ENCODE data around the gene CDK5RAP1. TPM values are rescaled to one million over a fixed set of nuclear protein-coding genes. Genes with fewer than 3 reads are reported as not detected.

The CDK5RAP1 gene
- total and polyA plus RNA-seq, 2 of the 4 experiments (the other 2 are of a cell fraction): 23.9 to 28.1 TPM

GRCh38 chr20:33317424-33318095 lies 83.8 kb downstream of the CDK5RAP1 start:
- no peak overlapping the region for H4K5ac ChIP-seq (ENCODE audit: low read depth, low read length)
- no peaks in the 10 kb centered on the region for H3K36me3 ChIP-seq (ENCODE audit: control insufficient read depth, insufficient read depth, low read length)
- peaks cover 41% of the 10 kb centered on the region for H3K27me3 ChIP-seq (ENCODE audit: control insufficient read depth, insufficient read depth, low read length)
- no peak overlapping the region for H2BK15ac ChIP-seq (ENCODE audit: low read depth, low read length)
- no peak overlapping the region for H3K4me3 ChIP-seq (ENCODE audit: insufficient read depth, low read depth, low read length)
- no peaks in the 10 kb centered on the region for H3K9me3 ChIP-seq (ENCODE audit: control insufficient read depth, insufficient read depth, low read length)
- no peak overlapping the region for H3K4ac ChIP-seq (ENCODE audit: low read depth, low read length)
- H2AFZ ChIP-seq (replicated peaks; ENCODE audit: low read length, poor library complexity): no peak overlapping the region
- H4K8ac ChIP-seq (ENCODE audit: low read depth in 2 of 2, low read length in 2 of 2): no peak overlapping the region
- H2AK9ac ChIP-seq (replicated peaks; ENCODE audit: low read depth, low read length, poor library complexity): no peak overlapping the region
- H2BK5ac ChIP-seq (ENCODE audit: low read depth, low read length, poor library complexity, severe bottlenecking): no peak overlapping the region
- H4K91ac ChIP-seq (ENCODE audit: insufficient read depth, low read depth, low read length): no peak overlapping the region
- ChIA-PET POLR2A (ENCODE audit: unreplicated experiment) (no interaction called here), CTCF (no interaction called here)
- no peak overlapping the region for H3K4me2 ChIP-seq (ENCODE audit: low read depth, low read length)
- H3K4me1 ChIP-seq (ENCODE audit: control insufficient read depth, insufficient read depth, low read length): no peaks in the 10 kb centered on the region
- no peak overlapping the region for H2AK5ac ChIP-seq (ENCODE audit: low read depth, low read length)
- in situ Hi-C loops (cut with MboI; ENCODE audit: low sequenced_read_pairs) (no loop called here), dilution Hi-C loops (cut with HindIII; ENCODE audit: low sequenced_read_pairs, unreplicated experiment) (no loop called here), intact Hi-C loops (cut with micrococcal nuclease) (no loop called here)
- no peak overlapping the region for H2BK20ac ChIP-seq (ENCODE audit: low read depth, low read length)
- H3K9me1 ChIP-seq (ENCODE audit: insufficient read depth, low read length): no peaks in the 10 kb centered on the region
- no peak overlapping the region for H3K56ac ChIP-seq (ENCODE audit: extremely low read depth, insufficient read depth, low read length)
- TF ChIP-seq MAZ (IDR thresholded peaks at IDR 0.05; ENCODE audit: borderline replicate concordance, low read depth, low read length): no peak
- no peak for TF ChIP-seq POLR2A (IDR thresholded peaks at IDR 0.05; ENCODE audit: low read depth, low read length)
- TF ChIP-seq FOS (IDR thresholded peaks at IDR 0.05; ENCODE audit: low read depth, low read length): no peak
- TF ChIP-seq ELK1 (IDR thresholded peaks at IDR 0.05; ENCODE audit: borderline replicate concordance, low read depth, low read length): no peak
- TF ChIP-seq NFE2L2 (IDR thresholded peaks at IDR 0.05; ENCODE audit: low read depth, low read length): no peak
- 69% methylated on average over 7 of the region's 14 CpGs; no CpG with 5 or more reads in 1 of the 2 experiments for WGBS, 2 experiments (ENCODE audit: extremely low coverage in 2 of 2, insufficient read length in 1 of 2)
- no peak overlapping the region for H2BK120ac ChIP-seq (ENCODE audit: low read depth, low read length)
- H3K9ac ChIP-seq (ENCODE audit: low read depth, low read length): no peak overlapping the region
- no peak overlapping the region for H3K18ac ChIP-seq (ENCODE audit: low read depth, low read length)
- H3K14ac ChIP-seq (replicated peaks; ENCODE audit: low read depth, low read length): no peak overlapping the region
- no peak overlapping the region for H3K23ac ChIP-seq (ENCODE audit: low read depth, low read length)
- H3K27ac ChIP-seq (ENCODE audit: insufficient read depth, low read length): no peak overlapping the region
- no peak for DNase-seq
- H3K79me1 ChIP-seq (ENCODE audit: low read depth in 1 of 2, low read length in 2 of 2): no peaks in the 10 kb centered on the region
- BruUV-seq (replicated peaks): no TSS peak
- ATAC-seq (ENCODE audit: low read depth): no peak
- H4K20me1 ChIP-seq (ENCODE audit: insufficient read depth, low read length): no peaks in the 10 kb centered on the region

Measured in IMR-90 (cell line).